ENCODE results near the gene KRT33B.

DNA sequence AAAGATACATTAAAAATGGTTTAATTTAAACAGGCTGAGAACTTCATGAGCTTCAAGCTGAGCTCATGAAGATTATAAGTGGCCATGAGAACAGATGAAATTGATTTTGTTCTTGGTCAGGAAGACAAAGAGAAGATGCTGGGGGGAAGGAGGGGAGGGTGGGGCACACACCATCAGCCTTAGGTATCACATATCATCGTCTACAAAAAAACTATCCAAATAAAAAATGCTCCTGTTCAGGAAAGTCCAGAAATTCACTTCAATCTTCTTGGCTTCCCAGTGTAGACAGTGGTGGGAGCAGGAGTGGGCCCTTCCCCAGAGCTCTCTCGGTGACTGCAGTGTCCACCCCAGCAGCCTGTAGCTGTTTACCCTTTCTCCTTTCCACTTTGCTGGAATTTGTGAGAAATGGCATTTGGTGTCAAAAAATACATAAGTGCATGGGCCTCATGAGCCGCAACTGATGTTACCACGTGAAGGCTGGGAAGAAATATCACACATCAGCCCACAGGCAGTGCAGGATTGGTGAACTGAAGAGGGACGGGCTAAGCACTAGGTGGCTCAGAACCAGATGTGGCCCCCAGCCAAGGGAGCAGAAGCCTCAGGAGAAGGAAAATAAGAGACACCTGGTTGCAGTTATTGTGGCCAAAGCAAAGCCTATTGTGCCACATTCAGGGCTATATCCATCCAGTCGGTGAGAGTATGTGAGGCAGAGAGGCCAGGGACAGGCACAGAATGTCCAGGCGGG is 48.7 kb upstream of the KRT33B start:
- TF ChIP-seq, protein P1, sequence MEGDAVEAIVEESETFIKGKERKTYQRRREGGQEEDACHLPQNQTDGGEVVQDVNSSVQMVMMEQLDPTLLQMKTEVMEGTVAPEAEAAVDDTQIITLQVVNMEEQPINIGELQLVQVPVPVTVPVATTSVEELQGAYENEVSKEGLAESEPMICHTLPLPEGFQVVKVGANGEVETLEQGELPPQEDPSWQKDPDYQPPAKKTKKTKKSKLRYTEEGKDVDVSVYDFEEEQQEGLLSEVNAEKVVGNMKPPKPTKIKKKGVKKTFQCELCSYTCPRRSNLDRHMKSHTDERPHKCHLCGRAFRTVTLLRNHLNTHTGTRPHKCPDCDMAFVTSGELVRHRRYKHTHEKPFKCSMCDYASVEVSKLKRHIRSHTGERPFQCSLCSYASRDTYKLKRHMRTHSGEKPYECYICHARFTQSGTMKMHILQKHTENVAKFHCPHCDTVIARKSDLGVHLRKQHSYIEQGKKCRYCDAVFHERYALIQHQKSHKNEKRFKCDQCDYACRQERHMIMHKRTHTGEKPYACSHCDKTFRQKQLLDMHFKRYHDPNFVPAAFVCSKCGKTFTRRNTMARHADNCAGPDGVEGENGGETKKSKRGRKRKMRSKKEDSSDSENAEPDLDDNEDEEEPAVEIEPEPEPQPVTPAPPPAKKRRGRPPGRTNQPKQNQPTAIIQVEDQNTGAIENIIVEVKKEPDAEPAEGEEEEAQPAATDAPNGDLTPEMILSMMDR (IDR thresholded peaks at IDR 0.05; ENCODE audit: insufficient read depth, low read length, poor library complexity, severe bottlenecking): no peak
- TF ChIP-seq EZH2phosphoT487 (conservative IDR thresholded peaks at IDR 0.05; ENCODE audit: low read length): no peak

Measured in SU-DHL-6 (cell line).